Measurements from ENCODE around the gene PPP1R16B. TPM values are rescaled to one million over a fixed set of nuclear protein-coding genes. Genes with fewer than 3 reads are reported as not detected.
A peak's percentile ranks its signal among the peaks of the same experiment; 100 is the strongest.

The PPP1R16B gene
- total RNA-seq, 1 donor from 2014 or later = 6.4 TPM

DNA sequence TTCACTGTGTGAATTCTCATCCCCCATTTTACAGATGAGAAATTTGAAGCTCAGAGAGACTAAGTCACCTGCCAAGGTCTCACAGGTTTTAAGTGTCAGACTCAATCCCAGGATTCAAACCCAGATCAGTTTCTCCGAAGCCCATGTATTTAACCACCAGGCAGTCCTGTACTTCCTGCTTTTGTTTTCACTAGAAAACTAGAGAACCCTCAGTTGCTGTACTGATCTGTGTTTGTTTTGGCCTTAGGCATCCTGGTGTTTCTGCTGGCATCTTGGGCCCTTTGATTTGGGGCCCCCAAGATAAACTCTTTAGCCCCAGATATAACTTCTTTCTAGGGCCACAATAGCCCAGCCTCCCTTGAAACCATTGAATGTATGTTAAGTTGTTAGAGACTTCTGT is 36.5 kb downstream of the PPP1R16B start:
- H3K4me3 ChIP-seq = no peak overlapping the region
- peak overlapping the region; percentile 4 for H3K27ac ChIP-seq
- H3K4me1 ChIP-seq = no peaks in the 10 kb centered on the region
- intact Hi-C loops (cut with DNase I) = no loop called here
- H3K9me3 ChIP-seq = no peaks in the 10 kb centered on the region
- TF ChIP-seq POLR2A (IDR thresholded peaks at IDR 0.05) (no peak), POLR2AphosphoS5 (IDR thresholded peaks at IDR 0.05; ENCODE audit: insufficient read depth in 1 of 2, low read depth in 1 of 2) (no peak)
- TF ChIP-seq, protein P1, sequence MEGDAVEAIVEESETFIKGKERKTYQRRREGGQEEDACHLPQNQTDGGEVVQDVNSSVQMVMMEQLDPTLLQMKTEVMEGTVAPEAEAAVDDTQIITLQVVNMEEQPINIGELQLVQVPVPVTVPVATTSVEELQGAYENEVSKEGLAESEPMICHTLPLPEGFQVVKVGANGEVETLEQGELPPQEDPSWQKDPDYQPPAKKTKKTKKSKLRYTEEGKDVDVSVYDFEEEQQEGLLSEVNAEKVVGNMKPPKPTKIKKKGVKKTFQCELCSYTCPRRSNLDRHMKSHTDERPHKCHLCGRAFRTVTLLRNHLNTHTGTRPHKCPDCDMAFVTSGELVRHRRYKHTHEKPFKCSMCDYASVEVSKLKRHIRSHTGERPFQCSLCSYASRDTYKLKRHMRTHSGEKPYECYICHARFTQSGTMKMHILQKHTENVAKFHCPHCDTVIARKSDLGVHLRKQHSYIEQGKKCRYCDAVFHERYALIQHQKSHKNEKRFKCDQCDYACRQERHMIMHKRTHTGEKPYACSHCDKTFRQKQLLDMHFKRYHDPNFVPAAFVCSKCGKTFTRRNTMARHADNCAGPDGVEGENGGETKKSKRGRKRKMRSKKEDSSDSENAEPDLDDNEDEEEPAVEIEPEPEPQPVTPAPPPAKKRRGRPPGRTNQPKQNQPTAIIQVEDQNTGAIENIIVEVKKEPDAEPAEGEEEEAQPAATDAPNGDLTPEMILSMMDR (IDR thresholded peaks at IDR 0.05) = no peak
- H3K36me3 ChIP-seq = no peaks in the 10 kb centered on the region
- no peaks in the 10 kb centered on the region for H3K27me3 ChIP-seq
- DNase-seq (ENCODE audit: extremely low spot score in 2 of 2) = no peak

GRCh38 chr20:38842558-38842981 is 37.1 kb downstream of the PPP1R16B start:
- H3K27ac ChIP-seq = no peak overlapping the region

DNA sequence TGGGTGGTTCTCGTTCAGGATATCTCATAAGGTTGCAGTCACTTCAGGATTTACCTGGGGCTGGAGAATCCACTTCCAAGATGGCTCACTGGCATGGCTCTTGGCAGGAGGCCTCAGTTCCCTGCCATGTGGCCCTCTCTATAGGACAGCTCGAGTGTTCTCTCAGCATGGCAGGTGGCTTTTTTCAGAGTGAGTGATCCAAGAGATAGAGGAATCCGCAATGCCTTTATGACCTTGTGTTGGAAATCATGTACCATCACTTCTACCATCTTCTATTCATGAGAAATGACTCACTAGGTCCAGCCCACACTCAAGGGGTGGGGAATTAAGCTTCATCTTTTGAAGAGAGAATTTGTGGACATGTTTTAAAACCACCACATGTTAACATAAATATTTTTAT is 37.8 kb downstream of the PPP1R16B start:
- Histone ChIP-seq H3K27me3 (no peaks in the 10 kb centered on the region), H3K36me3 (no peaks in the 10 kb centered on the region), H3K9me3 (no peaks in the 10 kb centered on the region), H3K4me3 (no peak overlapping the region), H3K4me1 (no peaks in the 10 kb centered on the region), H3K27ac (no peak overlapping the region)
- TF ChIP-seq POLR2AphosphoS5 (IDR thresholded peaks at IDR 0.05; ENCODE audit: insufficient read depth in 1 of 2, low read depth in 1 of 2) (no peak), POLR2A (IDR thresholded peaks at IDR 0.05) (no peak)
- TF ChIP-seq, protein P1 (IDR thresholded peaks at IDR 0.05) = no peak
- no peak for DNase-seq (ENCODE audit: extremely low spot score in 2 of 2)
- intact Hi-C loops (cut with DNase I) = no loop called here

More at GRCh38 chr20:38842558-38842981, 37.1 kb downstream of the PPP1R16B start:
- no peaks in the 10 kb centered on the region for H3K9me3 ChIP-seq
- no peaks in the 10 kb centered on the region for H3K27me3 ChIP-seq
- no peak for DNase-seq (ENCODE audit: extremely low spot score in 2 of 2)
- H3K4me3 ChIP-seq = no peak overlapping the region
- no peaks in the 10 kb centered on the region for H3K4me1 ChIP-seq
- intact Hi-C loops (cut with DNase I) = no loop called here
- no peaks in the 10 kb centered on the region for H3K36me3 ChIP-seq
- TF ChIP-seq POLR2A (IDR thresholded peaks at IDR 0.05) (no peak), POLR2AphosphoS5 (IDR thresholded peaks at IDR 0.05; ENCODE audit: insufficient read depth in 1 of 2, low read depth in 1 of 2) (no peak)
- TF ChIP-seq, protein P1 (IDR thresholded peaks at IDR 0.05) = no peak

DNA sequence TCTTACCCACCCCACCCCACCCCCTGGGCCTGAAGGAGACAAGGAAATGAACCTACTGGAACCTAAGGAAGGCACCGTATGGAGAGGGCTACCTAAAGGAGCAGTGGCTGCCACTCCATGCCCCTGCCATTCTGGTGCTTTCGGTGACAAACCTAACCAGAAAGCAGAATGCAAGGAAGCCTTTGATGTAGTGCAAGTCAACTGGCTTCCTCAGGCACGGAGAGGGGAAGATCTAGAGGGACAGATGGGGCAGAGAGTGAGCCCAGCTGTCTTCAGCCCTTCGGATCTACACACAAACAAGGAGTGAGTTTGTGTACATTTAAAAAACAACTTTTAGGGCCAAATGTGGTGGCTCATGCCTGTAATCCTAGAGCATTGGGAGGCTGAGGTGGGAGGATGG is 39.5 kb downstream of the PPP1R16B start:
- H3K9me3 ChIP-seq = no peaks in the 10 kb centered on the region
- no peaks in the 10 kb centered on the region for H3K36me3 ChIP-seq
- no peaks in the 10 kb centered on the region for H3K27me3 ChIP-seq
- H3K27ac ChIP-seq = no peak overlapping the region
- no peak for TF ChIP-seq POLR2AphosphoS5 (IDR thresholded peaks at IDR 0.05; ENCODE audit: insufficient read depth in 1 of 2, low read depth in 1 of 2)
- no peak for TF ChIP-seq POLR2A (IDR thresholded peaks at IDR 0.05)
- TF ChIP-seq, protein P1 (IDR thresholded peaks at IDR 0.05) = no peak
- H3K4me1 ChIP-seq = no peaks in the 10 kb centered on the region
- H3K4me3 ChIP-seq = no peak overlapping the region
- intact Hi-C loops (cut with DNase I) = no loop called here
- DNase-seq (ENCODE audit: extremely low spot score in 2 of 2) = no peak

DNA sequence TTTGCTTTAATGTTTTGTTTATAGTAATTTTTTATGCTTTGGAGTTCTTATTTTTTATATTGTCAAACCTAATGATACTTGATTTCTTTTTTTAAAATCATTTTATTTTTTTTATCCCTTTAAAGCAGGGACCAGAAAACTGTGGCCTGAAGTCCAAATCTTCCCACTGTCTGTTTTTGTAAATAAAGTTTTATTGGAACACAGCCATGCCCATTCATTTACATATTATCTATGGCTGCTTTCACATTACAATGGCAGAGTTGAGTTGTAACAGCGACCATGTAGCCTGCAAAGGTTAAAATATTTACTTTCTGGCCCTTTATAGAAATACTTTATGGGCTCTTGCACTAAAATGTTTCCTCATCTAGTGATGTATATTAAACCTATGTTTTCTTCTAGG is 42.3 kb downstream of the PPP1R16B start:
- intact Hi-C loops (cut with DNase I) = no loop called here
- no peaks in the 10 kb centered on the region for H3K4me1 ChIP-seq
- no peak overlapping the region for H3K4me3 ChIP-seq
- no peak for DNase-seq (ENCODE audit: extremely low spot score in 2 of 2)
- no peaks in the 10 kb centered on the region for H3K27me3 ChIP-seq
- TF ChIP-seq, protein P1 (IDR thresholded peaks at IDR 0.05) = no peak
- TF ChIP-seq POLR2A (IDR thresholded peaks at IDR 0.05) = no peak
- no peak for TF ChIP-seq POLR2AphosphoS5 (IDR thresholded peaks at IDR 0.05; ENCODE audit: insufficient read depth in 1 of 2, low read depth in 1 of 2)
- no peak overlapping the region for H3K27ac ChIP-seq
- H3K36me3 ChIP-seq = no peaks in the 10 kb centered on the region
- no peaks in the 10 kb centered on the region for H3K9me3 ChIP-seq

All from vagina (tissue), 2 donors.